ENCODE data around the gene CCDC85C. TPM values are rescaled to one million over a fixed set of nuclear protein-coding genes. Genes with fewer than 3 reads are reported as not detected.

Gene CCDC85C
- total and polyA plus RNA-seq, 2 of the 8 experiments (the other 6 are each of a cell fraction or from before 2014, with no cell fraction given), result 16.8 to 35.8 TPM

DNA sequence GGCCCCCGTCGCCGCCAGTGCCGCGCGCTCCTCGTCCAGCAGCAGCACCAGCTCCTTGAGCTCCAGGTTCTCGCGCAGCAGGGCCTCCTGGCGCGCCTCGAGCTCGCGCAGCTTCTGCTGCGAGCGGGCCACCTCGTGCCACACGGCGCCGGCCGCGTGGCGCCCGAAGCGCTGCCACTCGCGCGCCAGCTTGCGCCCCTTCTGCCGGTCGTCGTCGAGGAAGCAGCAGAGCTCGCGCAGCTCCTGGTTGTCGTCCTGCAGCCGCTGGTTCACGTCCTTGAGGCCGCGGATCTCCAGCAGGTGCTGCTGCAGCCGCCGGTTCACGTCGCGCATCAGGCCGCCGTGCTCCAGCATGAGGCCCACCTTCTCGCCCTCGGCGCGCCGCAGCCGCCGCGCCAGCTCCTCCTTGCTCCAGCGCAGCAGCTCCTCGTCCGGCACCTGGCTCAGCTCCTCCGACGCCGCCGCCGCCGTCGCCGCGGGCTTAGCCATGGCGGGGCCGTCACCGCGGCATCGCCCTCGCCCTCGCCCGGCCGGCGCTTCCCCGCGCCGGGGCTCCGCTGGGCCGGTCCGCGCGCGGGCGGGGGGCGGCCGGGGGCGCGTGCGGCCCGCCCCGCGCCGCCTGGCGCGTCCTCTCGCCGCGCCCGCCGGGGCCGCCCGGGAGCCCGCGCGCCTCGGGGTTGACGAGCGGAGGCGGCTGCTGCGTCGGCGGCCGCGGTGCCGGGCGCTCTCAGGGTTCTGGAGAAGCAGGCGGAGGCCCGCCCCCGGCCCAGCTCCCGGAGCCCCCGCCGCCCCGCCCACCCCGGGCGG, at the start of gene CCDC85C (continued):
- TF ChIP-seq, protein P1, sequence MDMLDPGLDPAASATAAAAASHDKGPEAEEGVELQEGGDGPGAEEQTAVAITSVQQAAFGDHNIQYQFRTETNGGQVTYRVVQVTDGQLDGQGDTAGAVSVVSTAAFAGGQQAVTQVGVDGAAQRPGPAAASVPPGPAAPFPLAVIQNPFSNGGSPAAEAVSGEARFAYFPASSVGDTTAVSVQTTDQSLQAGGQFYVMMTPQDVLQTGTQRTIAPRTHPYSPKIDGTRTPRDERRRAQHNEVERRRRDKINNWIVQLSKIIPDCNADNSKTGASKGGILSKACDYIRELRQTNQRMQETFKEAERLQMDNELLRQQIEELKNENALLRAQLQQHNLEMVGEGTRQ (IDR thresholded peaks at IDR 0.05; ENCODE audit: low read length), result no peak
- TF ChIP-seq SIX5 (IDR thresholded peaks at IDR 0.05; ENCODE audit: low read depth, low read length), result no peak
- TF ChIP-seq NANOG (IDR thresholded peaks at IDR 0.05; ENCODE audit: insufficient read depth, low read depth, low read length, poor library complexity, severe bottlenecking), result no peak
- peak; percentile 94 for TF ChIP-seq KDM4A (IDR thresholded peaks at IDR 0.05; ENCODE audit: low read depth, low read length, severe bottlenecking)
- TF ChIP-seq RXRA (IDR thresholded peaks at IDR 0.05; ENCODE audit: insufficient read depth, low read depth, low read length), result no peak
- TF ChIP-seq, protein P2, sequence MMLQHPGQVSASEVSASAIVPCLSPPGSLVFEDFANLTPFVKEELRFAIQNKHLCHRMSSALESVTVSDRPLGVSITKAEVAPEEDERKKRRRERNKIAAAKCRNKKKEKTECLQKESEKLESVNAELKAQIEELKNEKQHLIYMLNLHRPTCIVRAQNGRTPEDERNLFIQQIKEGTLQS (IDR thresholded peaks at IDR 0.05; ENCODE audit: insufficient read depth, low read depth, low read length), result no peak
- TF ChIP-seq KDM5A (IDR thresholded peaks at IDR 0.05; ENCODE audit: low read length), result no peak
- no peak for TF ChIP-seq YY1 (IDR thresholded peaks at IDR 0.05; ENCODE audit: low read depth, low read length)
- peak; percentile 47 for TF ChIP-seq EZH2 (IDR thresholded peaks at IDR 0.05; ENCODE audit: low read depth, low read length, severe bottlenecking)

Data from H1 (cell line).